Gastrocnemius medialis (tissue), 4 donors: ENCODE data around the gene PPP2R5E.

Experiments used
- POLR2A ChIP-seq, 2 donors: fragments of 450-650 bp; IDR thresholded peaks; one replicate each; pipeline ENCODE4 v1.6.1; 2017; ENCODE audit warnings: antibody characterized with exemption in 2 of 2, mild to moderate bottlenecking in 2 of 2, moderate library complexity in 2 of 2
- TF ChIP-seq, protein P1 (sequence below), 5 experiments: fragments of 450-650 bp in 3 of 5; fragments of 200-600 bp in 2 of 5; sonication (generic) in 2 of 5; IDR thresholded peaks in 4 of 5; conservative IDR thresholded peaks in 1 of 5; 1 replicate in 4 of 5; 2 replicates in 1 of 5; pipeline ENCODE4 v1.5.1; 2016 to 2019; ENCODE audit warnings: antibody characterized with exemption in 5 of 5, mild to moderate bottlenecking in 3 of 5, moderate library complexity in 3 of 5

DNA sequence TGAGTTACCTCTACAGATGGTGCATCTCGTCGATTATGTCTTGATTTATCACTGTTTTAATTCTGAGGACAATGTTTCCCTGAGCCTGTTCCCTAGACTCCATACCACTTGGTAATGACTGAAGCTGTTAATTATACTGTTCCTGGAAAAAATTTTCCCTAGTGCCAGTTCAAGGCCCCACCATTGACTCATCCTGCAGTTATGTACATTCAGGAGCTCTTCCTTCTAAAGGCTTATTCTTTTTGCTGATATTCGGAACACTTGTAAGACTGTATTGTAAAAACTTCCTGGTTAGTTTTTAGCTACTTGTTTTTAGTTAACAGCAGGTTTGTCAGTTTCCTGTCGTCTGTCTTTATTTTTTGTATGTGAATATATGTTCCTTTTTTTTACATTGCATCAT is 30.4 kb upstream of the PPP2R5E start:
- TF ChIP-seq, protein P1, sequence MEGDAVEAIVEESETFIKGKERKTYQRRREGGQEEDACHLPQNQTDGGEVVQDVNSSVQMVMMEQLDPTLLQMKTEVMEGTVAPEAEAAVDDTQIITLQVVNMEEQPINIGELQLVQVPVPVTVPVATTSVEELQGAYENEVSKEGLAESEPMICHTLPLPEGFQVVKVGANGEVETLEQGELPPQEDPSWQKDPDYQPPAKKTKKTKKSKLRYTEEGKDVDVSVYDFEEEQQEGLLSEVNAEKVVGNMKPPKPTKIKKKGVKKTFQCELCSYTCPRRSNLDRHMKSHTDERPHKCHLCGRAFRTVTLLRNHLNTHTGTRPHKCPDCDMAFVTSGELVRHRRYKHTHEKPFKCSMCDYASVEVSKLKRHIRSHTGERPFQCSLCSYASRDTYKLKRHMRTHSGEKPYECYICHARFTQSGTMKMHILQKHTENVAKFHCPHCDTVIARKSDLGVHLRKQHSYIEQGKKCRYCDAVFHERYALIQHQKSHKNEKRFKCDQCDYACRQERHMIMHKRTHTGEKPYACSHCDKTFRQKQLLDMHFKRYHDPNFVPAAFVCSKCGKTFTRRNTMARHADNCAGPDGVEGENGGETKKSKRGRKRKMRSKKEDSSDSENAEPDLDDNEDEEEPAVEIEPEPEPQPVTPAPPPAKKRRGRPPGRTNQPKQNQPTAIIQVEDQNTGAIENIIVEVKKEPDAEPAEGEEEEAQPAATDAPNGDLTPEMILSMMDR (IDR thresholded peaks at IDR 0.05 in 4 of 5, conservative IDR thresholded peaks at IDR 0.05 in 1 of 5): no peak
- TF ChIP-seq POLR2A (IDR thresholded peaks at IDR 0.05): no peak
